ENCODE data around the gene SLC25A21.

Gene SLC25A21

DNA sequence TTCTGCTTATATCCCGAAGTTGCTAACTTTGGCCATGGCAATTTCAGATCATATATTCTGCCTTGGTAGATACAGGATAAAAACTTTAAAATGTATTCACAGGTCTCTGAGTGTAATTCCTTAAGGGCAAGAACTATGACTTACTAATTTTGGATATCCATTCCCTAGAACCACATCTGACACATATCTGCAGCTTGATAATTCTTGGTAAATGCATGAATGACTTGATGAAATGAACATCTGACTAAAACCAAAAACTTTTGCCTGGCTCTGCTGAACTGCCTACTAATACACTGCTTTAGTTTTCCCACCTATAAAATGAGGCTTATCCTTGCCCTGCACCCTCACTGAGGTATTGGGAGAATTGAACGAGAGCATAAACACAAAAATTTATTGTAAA, 32.2 kb downstream of the SLC25A21 start:
- Mint-ChIP-seq H3K9me3 (peaks cover 3% of the 10 kb centered on the region), H3K27ac (no peak overlapping the region), H3K4me3 (no peak overlapping the region), H3K36me3 (no peaks in the 10 kb centered on the region), H3K27me3 (no peaks in the 10 kb centered on the region), H3K4me1 (no peaks in the 10 kb centered on the region)
- no peak for ATAC-seq

DNA sequence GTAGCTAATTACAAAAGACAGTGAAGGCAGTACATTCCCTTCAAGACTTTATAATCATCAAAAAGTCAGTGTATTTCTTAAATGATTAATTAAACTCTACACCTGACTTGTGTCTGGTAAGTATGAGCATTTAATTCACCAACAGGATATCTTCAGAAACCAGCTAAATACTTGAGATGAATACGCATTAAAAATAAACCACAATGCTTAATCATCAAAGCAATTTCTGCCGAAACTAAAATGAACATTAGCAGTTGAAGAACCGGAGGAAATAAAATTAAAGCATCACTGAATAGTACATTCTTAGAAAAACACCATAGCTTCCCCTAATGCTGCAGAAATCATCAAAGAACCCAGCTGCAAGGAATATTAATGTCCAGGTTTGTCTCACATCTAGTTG, 32.7 kb downstream of the SLC25A21 start:
- Mint-ChIP-seq H3K4me1 (no peaks in the 10 kb centered on the region), H3K36me3 (no peaks in the 10 kb centered on the region), H3K4me3 (no peak overlapping the region), H3K27ac (no peak overlapping the region), H3K27me3 (no peaks in the 10 kb centered on the region), H3K9me3 (peaks cover 3% of the 10 kb centered on the region)
- no peak for ATAC-seq

DNA sequence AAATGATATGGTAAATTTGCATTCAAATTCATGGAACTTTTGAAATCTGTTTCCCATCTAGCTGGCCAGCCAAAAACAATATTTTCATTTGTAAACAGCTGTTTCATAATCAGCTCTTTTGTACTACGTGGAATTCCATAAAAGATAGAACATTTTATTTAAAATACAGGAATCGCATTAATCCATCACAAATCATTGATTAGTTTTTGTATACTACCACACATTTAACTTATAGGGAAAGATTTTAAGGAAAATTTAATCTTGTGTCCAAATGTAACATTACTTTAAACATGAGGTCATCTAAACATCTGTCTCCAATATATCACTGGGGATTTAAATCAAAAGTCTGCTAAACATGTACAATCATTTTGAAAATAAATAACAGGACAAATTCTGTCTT, 33.5 kb downstream of the SLC25A21 start:
- Mint-ChIP-seq H3K4me3 (no peak overlapping the region), H3K9me3 (peaks cover 3% of the 10 kb centered on the region), H3K36me3 (no peaks in the 10 kb centered on the region), H3K27ac (no peak overlapping the region), H3K27me3 (no peaks in the 10 kb centered on the region), H3K4me1 (no peaks in the 10 kb centered on the region)
- ATAC-seq: no peak

DNA sequence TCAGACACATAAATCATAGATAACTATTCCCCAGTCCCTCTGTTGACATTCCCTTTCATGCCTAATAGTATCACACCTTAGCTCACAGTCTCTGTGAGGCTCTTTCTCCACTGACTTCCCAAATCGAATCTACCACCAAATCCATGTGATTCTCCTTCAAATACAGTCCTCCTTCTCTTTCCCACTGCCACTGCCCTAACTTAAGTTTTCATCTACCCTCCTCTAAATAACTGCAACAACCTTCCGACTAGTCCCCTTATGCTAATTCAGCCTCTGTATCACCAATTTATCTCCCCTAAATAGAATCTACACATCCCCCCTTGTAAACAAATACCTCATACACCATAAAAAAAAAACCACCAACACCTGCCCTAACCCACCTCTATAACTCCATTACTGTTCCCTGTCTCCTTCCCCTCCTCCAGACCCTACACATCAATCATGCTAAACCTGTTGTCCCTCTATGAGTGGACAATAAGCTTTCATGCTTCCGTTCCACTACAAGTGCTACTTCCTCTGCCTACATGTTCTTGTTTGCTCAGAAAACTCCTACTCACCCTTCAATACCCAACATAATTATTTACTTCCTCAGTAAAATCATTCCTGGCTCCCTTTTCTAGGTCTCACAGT, 39.0 kb downstream of the SLC25A21 start:
- H3K36me3 Mint-ChIP-seq: no peaks in the 10 kb centered on the region
- H3K9me3 Mint-ChIP-seq: peaks cover 11% of the 10 kb centered on the region
- ATAC-seq: no peak
- no peaks in the 10 kb centered on the region for H3K27me3 Mint-ChIP-seq
- no peak overlapping the region for H3K4me3 Mint-ChIP-seq
- H3K27ac Mint-ChIP-seq: no peak overlapping the region
- no peaks in the 10 kb centered on the region for H3K4me1 Mint-ChIP-seq

DNA sequence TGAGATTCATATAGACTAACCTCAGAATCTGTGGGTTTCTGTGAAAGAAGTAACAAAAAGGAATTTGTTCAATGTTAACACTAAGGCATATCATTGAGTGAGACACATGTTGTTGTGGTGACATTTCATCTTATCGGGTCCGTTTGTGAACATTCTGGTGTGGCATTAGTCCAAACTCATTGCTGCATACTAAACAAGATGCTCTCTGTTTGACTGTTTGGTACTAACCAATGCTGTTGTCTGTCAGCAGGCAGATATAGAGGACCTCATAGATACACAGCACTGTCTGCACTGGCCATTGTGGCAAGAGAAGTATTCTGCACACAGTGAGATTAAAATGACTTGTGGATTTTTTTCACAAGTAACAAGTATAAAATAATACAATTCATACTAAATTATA, 41.2 kb downstream of the SLC25A21 start:
- ATAC-seq: no peak
- Mint-ChIP-seq H3K4me1 (no peaks in the 10 kb centered on the region), H3K4me3 (no peak overlapping the region), H3K27ac (no peak overlapping the region), H3K27me3 (no peaks in the 10 kb centered on the region), H3K9me3 (peaks cover 8% of the 10 kb centered on the region), H3K36me3 (no peaks in the 10 kb centered on the region)

DNA sequence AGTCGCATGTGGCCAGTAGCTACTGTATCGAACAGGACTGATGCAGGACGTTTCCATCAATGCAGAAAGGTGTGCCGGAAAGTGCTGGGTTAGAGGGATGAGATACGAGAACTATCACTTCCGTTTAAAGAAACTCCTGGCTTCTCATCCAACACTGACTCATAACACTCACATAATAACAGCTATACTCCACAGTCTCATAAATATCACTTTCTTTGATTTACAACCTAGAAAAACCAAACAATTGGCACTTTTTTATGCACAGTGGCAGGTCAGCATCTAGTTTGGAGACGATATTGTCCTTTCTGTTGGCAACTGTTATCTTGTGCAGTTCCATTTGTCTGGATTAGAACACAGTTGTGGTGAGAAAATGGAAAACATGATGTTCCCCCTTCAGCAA, 43.4 kb downstream of the SLC25A21 start:
- peaks cover 8% of the 10 kb centered on the region for H3K9me3 Mint-ChIP-seq
- no peaks in the 10 kb centered on the region for H3K4me1 Mint-ChIP-seq
- no peaks in the 10 kb centered on the region for H3K36me3 Mint-ChIP-seq
- ATAC-seq: no peak
- H3K4me3 Mint-ChIP-seq: no peak overlapping the region
- H3K27me3 Mint-ChIP-seq: no peaks in the 10 kb centered on the region
- H3K27ac Mint-ChIP-seq: no peak overlapping the region

GRCh38 chr14:37124614-37125013, 47.8 kb downstream of the SLC25A21 start:
- no peak for ATAC-seq
- H3K27ac Mint-ChIP-seq: no peak overlapping the region
- H3K36me3 Mint-ChIP-seq: no peaks in the 10 kb centered on the region
- H3K4me3 Mint-ChIP-seq: no peak overlapping the region
- no peaks in the 10 kb centered on the region for H3K9me3 Mint-ChIP-seq
- H3K27me3 Mint-ChIP-seq: no peaks in the 10 kb centered on the region
- no peaks in the 10 kb centered on the region for H3K4me1 Mint-ChIP-seq

GRCh38 chr14:37122919-37123639, 49.3 kb downstream of the SLC25A21 start:
- H3K36me3 Mint-ChIP-seq: no peaks in the 10 kb centered on the region
- no peak overlapping the region for H3K4me3 Mint-ChIP-seq
- no peaks in the 10 kb centered on the region for H3K27me3 Mint-ChIP-seq
- no peaks in the 10 kb centered on the region for H3K9me3 Mint-ChIP-seq
- ATAC-seq: no peak
- no peak overlapping the region for H3K27ac Mint-ChIP-seq
- H3K4me1 Mint-ChIP-seq: no peaks in the 10 kb centered on the region

- ATAC-seq: no peak
- H3K4me1 Mint-ChIP-seq: no peaks in the 10 kb centered on the region
- no peak overlapping the region for H3K27ac Mint-ChIP-seq
- H3K9me3 Mint-ChIP-seq: no peaks in the 10 kb centered on the region
- no peaks in the 10 kb centered on the region for H3K27me3 Mint-ChIP-seq
- no peaks in the 10 kb centered on the region for H3K36me3 Mint-ChIP-seq
- H3K4me3 Mint-ChIP-seq: no peak overlapping the region
Measured at GRCh38 chr14:37122288-37122687, 50.1 kb downstream of the SLC25A21 start.

- Mint-ChIP-seq H3K27ac (no peak overlapping the region), H3K9me3 (no peaks in the 10 kb centered on the region), H3K4me3 (no peak overlapping the region), H3K27me3 (no peaks in the 10 kb centered on the region), H3K36me3 (no peaks in the 10 kb centered on the region), H3K4me1 (no peaks in the 10 kb centered on the region)
- ATAC-seq: no peak
Measured at GRCh38 chr14:37118673-37119366, 53.6 kb downstream of the SLC25A21 start.

DNA sequence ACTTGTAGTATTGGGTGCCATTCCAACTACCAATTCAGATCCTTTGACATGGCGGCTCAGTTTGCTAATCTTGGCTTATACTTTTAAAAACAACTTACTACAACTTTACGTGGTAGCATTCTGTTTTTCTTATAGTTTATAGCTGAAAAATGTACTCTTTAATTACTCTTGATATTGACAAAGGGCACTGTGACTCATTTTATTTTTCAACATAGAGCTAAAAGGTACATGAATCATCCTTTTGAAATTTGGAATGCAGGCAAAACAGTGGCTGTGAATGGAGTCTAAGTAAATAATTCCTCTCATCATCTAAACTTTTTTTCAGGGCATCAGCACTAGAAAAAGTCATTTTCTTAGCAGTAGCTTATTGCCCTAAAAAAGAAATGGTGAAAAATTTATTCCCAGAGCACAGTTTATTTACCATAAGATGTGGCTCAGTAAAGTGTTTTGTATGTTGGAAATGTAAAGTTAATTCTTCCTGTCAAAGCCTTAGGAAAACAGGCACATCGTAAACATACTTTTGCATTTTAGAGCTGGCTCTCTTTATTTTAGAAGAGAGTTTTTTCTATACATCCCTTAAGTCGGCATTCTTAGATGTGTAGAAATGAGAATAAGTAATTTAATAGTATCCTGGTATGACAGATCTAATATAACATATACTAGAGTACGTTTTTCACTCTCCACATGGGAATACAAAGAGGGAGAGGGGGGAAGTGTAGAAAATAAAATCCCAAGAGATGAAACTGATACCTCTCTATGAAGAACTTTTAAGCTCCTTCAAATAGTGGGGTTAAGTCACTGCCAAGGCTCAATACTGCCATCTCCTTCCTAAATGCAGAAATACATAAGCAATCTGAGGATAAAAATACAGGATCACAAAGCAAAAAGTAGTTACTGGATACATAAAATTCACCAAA, 55.2 kb downstream of the SLC25A21 start:
- H3K4me3 Mint-ChIP-seq: no peak overlapping the region
- H3K27ac Mint-ChIP-seq: no peak overlapping the region
- no peaks in the 10 kb centered on the region for H3K27me3 Mint-ChIP-seq
- H3K9me3 Mint-ChIP-seq: no peaks in the 10 kb centered on the region
- no peaks in the 10 kb centered on the region for H3K36me3 Mint-ChIP-seq
- H3K4me1 Mint-ChIP-seq: no peaks in the 10 kb centered on the region
- no peak for ATAC-seq

GRCh38 chr14:37115406-37115805, 57.0 kb downstream of the SLC25A21 start:
- Mint-ChIP-seq H3K4me1 (no peaks in the 10 kb centered on the region), H3K9me3 (peaks cover 4% of the 10 kb centered on the region), H3K27ac (no peak overlapping the region), H3K36me3 (no peaks in the 10 kb centered on the region), H3K4me3 (no peak overlapping the region), H3K27me3 (no peaks in the 10 kb centered on the region)
- ATAC-seq: no peak

GRCh38 chr14:37114559-37114958, 57.8 kb downstream of the SLC25A21 start:
- Mint-ChIP-seq H3K4me1 (no peaks in the 10 kb centered on the region), H3K27ac (no peak overlapping the region), H3K36me3 (no peaks in the 10 kb centered on the region), H3K4me3 (no peak overlapping the region), H3K9me3 (peaks cover 4% of the 10 kb centered on the region), H3K27me3 (no peaks in the 10 kb centered on the region)
- ATAC-seq: no peak

- Mint-ChIP-seq H3K27ac (no peak overlapping the region), H3K27me3 (no peaks in the 10 kb centered on the region), H3K9me3 (peaks cover 6% of the 10 kb centered on the region), H3K4me3 (no peak overlapping the region), H3K36me3 (no peaks in the 10 kb centered on the region), H3K4me1 (no peaks in the 10 kb centered on the region)
- ATAC-seq: no peak
Measured at GRCh38 chr14:37114002-37114401, 58.4 kb downstream of the SLC25A21 start.

GRCh38 chr14:37098132-37098531, 74.3 kb downstream of the SLC25A21 start:
- peaks cover 5% of the 10 kb centered on the region for H3K9me3 Mint-ChIP-seq
- no peak overlapping the region for H3K4me3 Mint-ChIP-seq
- H3K27ac Mint-ChIP-seq: no peak overlapping the region
- no peaks in the 10 kb centered on the region for H3K4me1 Mint-ChIP-seq
- no peaks in the 10 kb centered on the region for H3K27me3 Mint-ChIP-seq
- no peaks in the 10 kb centered on the region for H3K36me3 Mint-ChIP-seq
- no peak for ATAC-seq

Data from stimulated activated memory B cell treated with anti-CD40 and anti-IgM and Interleukin-4, amounts not matched to agents 10 μg/mL and 1 μg/mL and 100 μg/mL, for 72 hours (primary cell).